GM12875 (cell line): Measurements from ENCODE around the gene CTTNBP2.

Experiments
- H3K4me3 ChIP-seq: one replicate; pipeline ENCODE4 v1.5.1; 2011; ENCODE audit warnings: low read depth, low read length, control low read depth
- TF ChIP-seq, protein P1 (sequence below): IDR thresholded peaks from 2 replicates; pipeline ENCODE4 v1.5.1; 2011; ENCODE audit warnings: low read depth, mild to moderate bottlenecking, control low read depth, inconsistent platforms, low read length, moderate library complexity, borderline replicate concordance; ENCODE audit not compliant: insufficient read depth

CTTNBP2 gene

DNA sequence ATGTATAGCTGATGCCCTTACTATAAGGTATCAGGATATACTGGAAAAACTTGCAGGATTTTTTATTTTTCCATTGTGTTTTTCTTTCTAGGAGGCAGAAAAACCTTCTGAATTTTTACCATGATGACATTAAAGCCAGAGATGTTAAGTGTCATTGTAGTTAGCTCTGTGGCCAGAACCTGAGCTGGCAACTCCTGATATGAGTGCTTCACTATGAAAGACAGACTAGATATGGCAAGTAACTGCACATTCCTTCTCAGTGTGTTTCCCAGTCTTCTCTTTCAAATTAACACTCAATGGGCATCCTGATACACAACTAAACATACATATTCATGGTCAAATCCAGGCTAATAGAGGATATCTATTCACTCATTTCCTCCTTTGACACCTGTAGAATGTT is 166.2 kb downstream of the CTTNBP2 start:
- H3K4me3 ChIP-seq, result no peak overlapping the region
- TF ChIP-seq, protein P1, sequence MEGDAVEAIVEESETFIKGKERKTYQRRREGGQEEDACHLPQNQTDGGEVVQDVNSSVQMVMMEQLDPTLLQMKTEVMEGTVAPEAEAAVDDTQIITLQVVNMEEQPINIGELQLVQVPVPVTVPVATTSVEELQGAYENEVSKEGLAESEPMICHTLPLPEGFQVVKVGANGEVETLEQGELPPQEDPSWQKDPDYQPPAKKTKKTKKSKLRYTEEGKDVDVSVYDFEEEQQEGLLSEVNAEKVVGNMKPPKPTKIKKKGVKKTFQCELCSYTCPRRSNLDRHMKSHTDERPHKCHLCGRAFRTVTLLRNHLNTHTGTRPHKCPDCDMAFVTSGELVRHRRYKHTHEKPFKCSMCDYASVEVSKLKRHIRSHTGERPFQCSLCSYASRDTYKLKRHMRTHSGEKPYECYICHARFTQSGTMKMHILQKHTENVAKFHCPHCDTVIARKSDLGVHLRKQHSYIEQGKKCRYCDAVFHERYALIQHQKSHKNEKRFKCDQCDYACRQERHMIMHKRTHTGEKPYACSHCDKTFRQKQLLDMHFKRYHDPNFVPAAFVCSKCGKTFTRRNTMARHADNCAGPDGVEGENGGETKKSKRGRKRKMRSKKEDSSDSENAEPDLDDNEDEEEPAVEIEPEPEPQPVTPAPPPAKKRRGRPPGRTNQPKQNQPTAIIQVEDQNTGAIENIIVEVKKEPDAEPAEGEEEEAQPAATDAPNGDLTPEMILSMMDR, result no peak

DNA sequence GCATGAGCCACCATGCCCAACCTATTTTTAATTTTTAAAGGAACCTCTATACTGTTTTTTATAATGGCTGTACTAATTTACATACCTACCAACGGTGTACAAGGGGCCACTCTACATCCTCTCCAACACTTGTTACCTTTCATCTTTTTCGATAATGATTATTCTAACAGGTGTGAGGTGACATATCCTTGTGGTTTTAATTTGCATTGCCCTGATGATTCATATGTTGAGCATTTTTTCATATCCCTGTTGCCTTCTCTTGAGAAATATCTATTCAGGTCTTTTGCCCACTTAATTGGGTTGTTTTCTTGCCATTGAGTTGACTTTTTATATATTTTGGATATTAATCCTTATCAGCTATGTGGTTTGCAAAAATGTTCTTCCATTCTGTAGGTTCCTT is 167.0 kb downstream of the CTTNBP2 start:
- TF ChIP-seq, protein P1, result no peak

DNA sequence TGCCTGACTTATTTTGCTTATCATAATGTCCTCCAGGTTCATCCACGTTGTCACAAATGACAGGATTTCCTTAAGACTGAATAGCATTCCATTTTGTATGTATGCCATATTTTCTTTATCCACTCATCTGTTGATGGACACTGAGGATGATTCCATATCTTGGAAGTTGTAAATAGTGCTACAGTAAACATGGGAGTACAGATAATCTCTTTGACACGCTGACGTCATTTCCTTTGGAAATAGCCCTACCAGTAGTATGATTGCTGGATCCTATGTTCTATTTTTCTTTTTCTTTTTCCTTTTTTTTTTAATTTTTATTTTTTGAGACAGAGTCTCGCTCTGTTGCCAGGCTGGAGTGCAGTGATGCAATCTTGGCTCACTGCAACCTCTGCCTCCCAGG is 167.6 kb downstream of the CTTNBP2 start:
- TF ChIP-seq, protein P1, result no peak
- no peak overlapping the region for H3K4me3 ChIP-seq

More for the DNA sequence above, 167.0 kb downstream of the CTTNBP2 start:
- H3K4me3 ChIP-seq, result no peak overlapping the region

DNA sequence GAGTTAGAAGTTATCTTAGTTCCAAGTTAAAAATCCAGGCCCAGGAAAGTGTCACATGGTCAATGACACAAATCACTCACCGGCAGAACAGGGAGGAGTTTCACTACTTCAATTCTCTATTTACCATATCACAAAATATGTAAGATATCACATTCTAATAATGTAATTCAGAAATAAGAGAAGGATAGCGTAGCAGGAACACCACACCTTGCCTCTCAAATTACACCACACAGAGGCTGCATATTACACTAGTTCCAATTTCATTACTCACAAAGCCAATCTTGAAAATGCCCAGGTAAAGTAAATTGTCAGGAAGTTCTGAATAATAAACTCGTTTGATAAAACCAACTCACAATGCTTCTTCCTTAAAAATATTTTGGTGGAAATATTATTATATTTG is 169.2 kb downstream of the CTTNBP2 start:
- H3K4me3 ChIP-seq, result no peak overlapping the region
- TF ChIP-seq, protein P1, result no peak

DNA sequence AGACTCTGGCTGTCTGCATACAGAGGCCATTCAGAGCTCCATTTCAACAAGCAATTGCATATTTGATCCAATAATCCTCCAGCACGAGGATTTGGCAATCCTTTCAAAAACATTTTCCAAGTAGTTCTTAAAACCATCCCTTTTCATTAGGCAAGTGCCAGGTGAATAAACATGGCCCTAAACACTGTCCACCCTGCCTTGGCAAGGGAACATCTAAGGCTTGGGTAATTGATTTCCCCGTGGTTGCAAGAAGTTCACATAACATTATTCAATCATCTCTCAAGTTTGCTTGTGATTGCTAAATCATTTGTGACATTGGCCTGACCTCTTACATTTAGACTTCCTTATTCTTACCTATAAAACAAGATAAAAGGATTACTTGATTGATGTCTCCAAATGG is 175.2 kb downstream of the CTTNBP2 start:
- TF ChIP-seq, protein P1, result no peak
- no peak overlapping the region for H3K4me3 ChIP-seq

DNA sequence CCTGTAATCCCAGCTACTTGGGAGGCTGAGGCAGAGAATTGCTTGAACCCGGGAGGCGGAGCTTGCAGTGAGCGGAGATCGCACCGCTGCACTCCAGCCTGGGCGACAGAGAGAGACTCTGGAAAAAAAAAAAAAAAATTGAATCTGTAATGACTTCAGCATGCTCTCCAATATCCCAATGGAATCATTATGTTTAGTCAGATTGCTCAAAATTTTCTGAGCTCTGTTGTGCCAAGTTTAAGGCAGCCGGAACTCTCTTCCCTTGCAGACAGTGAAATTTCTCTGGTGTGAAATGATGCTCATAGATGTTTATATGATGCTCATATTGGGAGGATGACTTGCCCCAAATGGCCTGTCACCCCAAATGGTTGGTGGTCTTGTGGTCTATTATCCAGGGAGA is 180.9 kb downstream of the CTTNBP2 start:
- no peak overlapping the region for H3K4me3 ChIP-seq
- TF ChIP-seq, protein P1, result no peak

DNA sequence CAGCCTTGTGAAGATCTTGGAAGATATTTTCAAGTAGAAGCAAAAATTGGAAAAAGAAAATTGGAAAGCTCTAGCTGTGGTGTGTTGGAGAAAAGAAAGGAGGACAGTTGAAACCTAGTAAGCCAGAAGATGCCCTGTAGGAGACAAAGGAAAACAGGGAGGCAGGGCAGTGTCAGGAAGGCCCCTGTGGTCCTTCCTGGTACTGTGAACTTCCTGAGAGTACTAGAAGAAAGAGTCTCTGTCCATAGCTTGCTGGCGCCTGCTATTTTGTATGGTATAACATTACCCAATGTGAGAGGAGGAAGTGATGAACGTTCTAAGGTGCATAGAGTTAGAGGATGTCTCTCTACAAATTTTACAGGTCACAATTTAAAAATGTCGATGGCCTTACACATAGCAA is 183.1 kb downstream of the CTTNBP2 start:
- TF ChIP-seq, protein P1, result no peak

More for the DNA sequence above, 183.1 kb downstream of the CTTNBP2 start:
- no peak overlapping the region for H3K4me3 ChIP-seq
